GM12872 (cell line): ENCODE measurements around the gene APP.

ENCODE experiments used
- TF ChIP-seq, protein P1 (sequence below): IDR thresholded peaks from 3 replicates; pipeline ENCODE4 v1.5.1; 2011; ENCODE audit warnings: low read depth, mild to moderate bottlenecking, low read length, moderate library complexity; ENCODE audit not compliant: insufficient read depth

Gene APP

DNA sequence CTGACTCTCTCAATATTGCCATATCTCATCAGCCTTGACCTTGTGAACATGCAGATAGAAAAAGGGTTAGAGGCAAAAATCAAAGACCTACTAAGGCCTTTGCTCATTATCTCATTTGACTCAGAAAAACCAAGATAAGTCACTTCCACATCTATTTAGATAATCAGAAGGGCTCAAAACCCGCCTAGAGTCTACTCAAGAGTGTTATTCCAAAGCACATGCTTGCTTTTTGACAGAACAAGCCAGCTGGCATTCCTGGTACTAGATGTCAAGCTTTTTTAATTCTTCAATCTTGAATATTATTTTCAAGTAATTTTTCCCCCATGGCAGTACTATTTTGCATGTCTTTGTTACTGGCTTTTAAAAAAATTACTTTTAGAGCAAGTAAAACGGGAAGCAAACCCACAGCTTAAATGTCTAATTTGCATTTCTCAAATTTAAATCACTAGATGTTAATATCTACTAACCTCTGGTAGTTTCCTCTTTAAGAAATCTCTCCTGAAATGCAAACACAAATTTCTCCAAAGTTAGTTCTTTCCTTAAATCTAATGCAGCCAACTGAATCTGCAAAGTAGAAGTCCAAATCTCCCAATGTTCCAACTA is 51.5 kb downstream of the APP start:
- TF ChIP-seq, protein P1, sequence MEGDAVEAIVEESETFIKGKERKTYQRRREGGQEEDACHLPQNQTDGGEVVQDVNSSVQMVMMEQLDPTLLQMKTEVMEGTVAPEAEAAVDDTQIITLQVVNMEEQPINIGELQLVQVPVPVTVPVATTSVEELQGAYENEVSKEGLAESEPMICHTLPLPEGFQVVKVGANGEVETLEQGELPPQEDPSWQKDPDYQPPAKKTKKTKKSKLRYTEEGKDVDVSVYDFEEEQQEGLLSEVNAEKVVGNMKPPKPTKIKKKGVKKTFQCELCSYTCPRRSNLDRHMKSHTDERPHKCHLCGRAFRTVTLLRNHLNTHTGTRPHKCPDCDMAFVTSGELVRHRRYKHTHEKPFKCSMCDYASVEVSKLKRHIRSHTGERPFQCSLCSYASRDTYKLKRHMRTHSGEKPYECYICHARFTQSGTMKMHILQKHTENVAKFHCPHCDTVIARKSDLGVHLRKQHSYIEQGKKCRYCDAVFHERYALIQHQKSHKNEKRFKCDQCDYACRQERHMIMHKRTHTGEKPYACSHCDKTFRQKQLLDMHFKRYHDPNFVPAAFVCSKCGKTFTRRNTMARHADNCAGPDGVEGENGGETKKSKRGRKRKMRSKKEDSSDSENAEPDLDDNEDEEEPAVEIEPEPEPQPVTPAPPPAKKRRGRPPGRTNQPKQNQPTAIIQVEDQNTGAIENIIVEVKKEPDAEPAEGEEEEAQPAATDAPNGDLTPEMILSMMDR: no peak

DNA sequence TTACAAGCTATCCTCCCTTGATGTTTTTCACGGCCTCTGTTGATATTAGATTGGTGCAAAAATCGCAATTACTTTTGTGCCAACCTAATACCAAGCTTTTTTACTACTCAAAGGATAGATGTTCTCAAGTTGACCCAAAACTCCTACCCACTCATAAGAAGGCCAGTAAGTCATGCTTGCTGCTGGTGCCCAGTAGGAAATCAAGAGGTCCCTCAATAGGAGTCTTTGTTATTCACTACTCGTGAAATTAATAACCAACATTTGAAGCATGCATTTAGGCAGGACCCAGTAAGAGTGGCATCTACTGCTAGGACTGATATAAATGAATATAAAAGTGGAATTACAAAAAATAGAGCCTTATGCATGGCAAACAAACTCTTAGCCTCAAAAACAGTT is 52.6 kb downstream of the APP start:
- TF ChIP-seq, protein P1: no peak

DNA sequence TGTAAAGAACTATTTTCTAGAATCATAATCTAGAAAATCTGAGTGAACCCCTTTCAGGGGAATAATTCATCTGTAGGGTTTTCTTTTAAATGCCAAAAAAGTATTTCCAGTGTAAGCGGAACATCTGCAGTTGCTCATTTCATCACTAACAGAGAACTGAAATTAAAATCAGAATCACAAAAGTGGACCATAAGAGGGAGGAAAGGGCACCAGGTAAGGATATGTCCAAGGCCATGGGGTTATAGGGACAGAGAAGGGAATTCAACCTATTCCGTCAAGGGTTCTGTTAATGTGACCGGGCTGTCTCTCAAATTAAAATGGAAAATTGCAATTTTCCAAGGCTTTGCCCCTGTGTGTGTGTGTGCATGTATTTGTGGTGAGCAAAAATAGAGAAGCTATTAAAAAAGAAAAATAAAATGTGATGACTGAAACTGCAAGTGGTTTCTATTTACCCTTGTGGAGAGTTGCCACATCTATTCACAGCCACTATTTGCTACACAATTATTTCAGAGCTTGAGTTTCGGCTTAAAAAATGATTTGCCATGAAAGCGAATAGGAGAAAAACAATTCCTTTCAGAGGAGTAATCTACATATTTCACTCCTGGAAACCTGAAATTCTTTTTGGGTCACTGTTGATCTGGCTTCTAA is 53.1 kb downstream of the APP start:
- TF ChIP-seq, protein P1: no peak

- TF ChIP-seq, protein P1: no peak
Measured at GRCh38 chr21:26116456-26117011, 54.0 kb downstream of the APP start.

- TF ChIP-seq, protein P1: no peak
Measured at GRCh38 chr21:26115899-26116298, 54.7 kb downstream of the APP start.

- TF ChIP-seq, protein P1: no peak
Measured at GRCh38 chr21:26115305-26115704, 55.3 kb downstream of the APP start.

GRCh38 chr21:26112975-26113374 is 57.6 kb downstream of the APP start:
- TF ChIP-seq, protein P1: no peak
